Smooth muscle cell (in vitro differentiated cells): Measurements from ENCODE around the gene CCDC68. TPM values are rescaled to one million over a fixed set of nuclear protein-coding genes. Genes with fewer than 3 reads are reported as not detected.

Source experiments
- DNase-seq: peaks from one replicate; lab custom pipeline; 2025; ENCODE audit not compliant: unreplicated experiment; lab: John Stamatoyannopoulos, UW
- H2AFZ ChIP-seq: fragments of 200-600 bp; sonication (generic); 2 replicates; pipeline ENCODE4 v1.6.0; 2016; ENCODE audit warnings: antibody characterized with exemption, low read depth, mild to moderate bottlenecking
- H3F3A ChIP-seq: fragments of 200-600 bp; sonication (generic); 2 replicates; pipeline ENCODE4 v1.6.0; 2017; ENCODE audit warnings: antibody characterized with exemption, low read depth
- H3K27ac ChIP-seq: fragments of 200-600 bp; sonication (generic); 2 replicates; pipeline ENCODE4 v1.5.1; 2016; ENCODE audit warnings: low read depth, mild to moderate bottlenecking
- H3K27me3 ChIP-seq: fragments of 200-600 bp; sonication (generic); 2 replicates; pipeline ENCODE4 v1.6.1; 2016; ENCODE audit warnings: low read depth, mild to moderate bottlenecking
- H3K36me3 ChIP-seq: fragments of 200-600 bp; sonication (generic); 2 replicates; pipeline ENCODE4 v1.5.1; 2016; ENCODE audit warnings: low read depth
- H3K4me1 ChIP-seq: fragments of 200-600 bp; sonication (generic); 2 replicates; pipeline ENCODE4 v1.5.1; 2016; ENCODE audit warnings: low read depth
- H3K4me2 ChIP-seq: fragments of 200-600 bp; sonication (generic); 2 replicates; pipeline ENCODE4 v1.6.0; 2016; ENCODE audit warnings: mild to moderate bottlenecking
- H3K4me3 ChIP-seq: fragments of 200-600 bp; sonication (generic); 2 replicates; pipeline ENCODE4 v1.5.1; 2016; ENCODE audit warnings: mild to moderate bottlenecking
- H3K79me2 ChIP-seq: fragments of 200-600 bp; sonication (generic); 2 replicates; pipeline ENCODE4 v1.6.0; 2016; ENCODE audit warnings: low read depth, mild to moderate bottlenecking
- H3K9ac ChIP-seq: fragments of 200-600 bp; sonication (generic); 2 replicates; pipeline ENCODE4 v1.6.0; 2016; ENCODE audit warnings: low read depth
- H3K9me3 ChIP-seq: fragments of 200-600 bp; sonication (generic); replicated peaks from 2 replicates; pipeline ENCODE4 v1.5.1; 2016; ENCODE audit warnings: low read depth
- H4K20me1 ChIP-seq: fragments of 200-600 bp; sonication (generic); 2 replicates; pipeline ENCODE4 v1.6.0; 2016; ENCODE audit warnings: low read depth
- CTCF ChIP-seq: fragments of 200-600 bp; sonication (generic); IDR thresholded peaks from 2 replicates; pipeline ENCODE4 v1.5.1; 2017; ENCODE audit warnings: borderline replicate concordance, mild to moderate bottlenecking, antibody characterized with exemption; ENCODE audit not compliant: insufficient read depth, poor library complexity, severe bottlenecking
- WGBS: methylation state at CpG from one replicate; pipeline ENCODE4 v1.1.7; 2016; ENCODE audit warnings: low lambda C conversion rate; 5-methylcytosine and 5-hydroxymethylcytosine counted together
- polyA plus RNA-seq: library from polyadenylated mRNA; unstranded; fragments of >200 nt; fragmentation: Nextera tagmentation; extraction: Ambion mirVana; gene quantifications from 2 replicates; pipeline ENCODE4 v1.2.1, GENCODE V29; 2016
- total RNA-seq: library from RNA; depleted of rRNA; stranded (reverse); fragments of >200 nt; gene quantifications from 2 replicates; pipeline ENCODE4 v1.2.3, GENCODE V29; 2014

Gene CCDC68
- total and polyA plus RNA-seq, 2 experiments from 2014 or later = 4.8 to 6.2 TPM

DNA sequence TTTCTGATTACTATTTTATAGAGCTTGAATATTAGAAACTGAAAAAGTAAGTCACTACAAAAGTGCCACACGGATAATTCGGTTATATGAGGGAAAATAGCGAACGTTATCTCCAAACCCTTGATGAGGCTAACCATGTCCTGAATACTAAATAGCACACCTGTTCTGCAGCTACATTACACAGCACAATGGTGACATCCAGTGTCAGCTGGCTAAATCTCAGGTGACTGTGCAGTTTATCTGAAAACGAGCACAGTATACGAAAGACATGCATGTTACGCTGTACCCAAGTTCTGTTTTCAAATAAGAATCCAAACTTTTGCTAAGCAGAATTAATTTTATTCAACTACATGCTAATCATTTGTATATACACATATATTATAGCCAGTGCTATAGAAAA lies 9.0 kb downstream of the CCDC68 start:
- no peaks in the 10 kb centered on the region for H3K4me1 ChIP-seq
- no peak overlapping the region for H3K9ac ChIP-seq
- no peak overlapping the region for H3K4me2 ChIP-seq
- TF ChIP-seq CTCF = no peak
- no peak overlapping the region for H3K27ac ChIP-seq
- H3K4me3 ChIP-seq = no peak overlapping the region
- H3K79me2 ChIP-seq = no peaks in the 10 kb centered on the region
- H3K36me3 ChIP-seq = no peaks in the 10 kb centered on the region
- no peaks in the 10 kb centered on the region for H4K20me1 ChIP-seq
- H3K9me3 ChIP-seq = no peaks in the 10 kb centered on the region
- no peak overlapping the region for H2AFZ ChIP-seq
- WGBS = 95% methylated on average over 7 of the region's 7 CpGs
- no peaks in the 10 kb centered on the region for H3F3A ChIP-seq
- no peaks in the 10 kb centered on the region for H3K27me3 ChIP-seq
- no peak for DNase-seq

DNA sequence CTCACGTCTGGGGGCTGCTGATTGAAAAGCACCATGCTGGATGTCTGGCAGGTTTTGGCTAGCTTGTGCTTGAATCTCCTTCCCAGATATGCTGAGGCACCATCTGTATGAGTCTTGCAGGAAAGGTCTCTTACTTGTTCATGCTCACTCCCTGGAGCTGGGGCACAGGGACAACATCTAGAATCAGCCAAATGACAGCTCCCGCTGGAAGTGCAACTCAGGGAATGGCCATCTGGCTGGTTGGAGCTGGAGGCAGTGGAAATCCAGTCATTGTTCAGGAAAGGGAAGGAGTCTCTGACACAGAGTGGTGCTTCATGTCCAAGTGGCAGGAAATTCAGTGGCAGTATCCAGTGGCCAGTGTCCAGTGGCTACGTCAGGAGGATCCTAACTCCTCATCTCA lies 9.7 kb downstream of the CCDC68 start:
- no peak overlapping the region for H3K27ac ChIP-seq
- H3K4me2 ChIP-seq = no peak overlapping the region
- TF ChIP-seq CTCF = no peak
- no peak overlapping the region for H3K9ac ChIP-seq
- H4K20me1 ChIP-seq = no peaks in the 10 kb centered on the region
- no peaks in the 10 kb centered on the region for H3K27me3 ChIP-seq
- no peak for DNase-seq
- no peaks in the 10 kb centered on the region for H3K4me1 ChIP-seq
- WGBS = 86% methylated on average over 3 of the region's 3 CpGs
- no peaks in the 10 kb centered on the region for H3K36me3 ChIP-seq
- H3K4me3 ChIP-seq = no peak overlapping the region
- no peaks in the 10 kb centered on the region for H3K9me3 ChIP-seq
- H3K79me2 ChIP-seq = no peaks in the 10 kb centered on the region
- no peak overlapping the region for H2AFZ ChIP-seq
- H3F3A ChIP-seq = no peaks in the 10 kb centered on the region

DNA sequence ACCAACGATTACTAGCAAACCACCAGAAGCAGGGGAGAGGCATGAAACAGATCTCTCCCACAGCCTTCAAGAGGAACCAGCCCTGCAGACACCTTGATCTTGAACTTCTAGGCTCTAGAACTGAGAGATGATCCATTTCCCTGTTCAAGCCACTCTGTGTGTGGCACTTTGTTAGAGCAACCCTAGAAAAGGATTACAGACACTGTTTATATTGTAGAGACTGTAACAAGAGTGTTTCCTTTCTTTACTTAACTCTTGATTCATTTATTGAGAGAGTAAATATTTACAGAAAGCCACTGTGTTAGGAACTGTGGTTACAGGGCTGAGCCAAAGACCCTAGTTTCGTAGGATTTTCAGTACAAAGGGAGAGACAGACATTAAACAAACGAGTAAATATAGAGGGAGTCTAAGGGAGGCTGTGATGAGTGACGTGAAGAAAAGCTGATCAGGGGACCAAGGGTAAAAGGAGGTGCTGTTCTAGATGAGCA lies 10.9 kb downstream of the CCDC68 start:
- WGBS = 75% methylated on average over 4 of the region's 4 CpGs
- no peak overlapping the region for H3K4me2 ChIP-seq
- H3K4me1 ChIP-seq = no peaks in the 10 kb centered on the region
- no peak for DNase-seq
- no peak overlapping the region for H3K4me3 ChIP-seq
- H4K20me1 ChIP-seq = no peaks in the 10 kb centered on the region
- H3K36me3 ChIP-seq = no peaks in the 10 kb centered on the region
- no peak overlapping the region for H3K9ac ChIP-seq
- H3F3A ChIP-seq = no peaks in the 10 kb centered on the region
- no peaks in the 10 kb centered on the region for H3K9me3 ChIP-seq
- H3K27ac ChIP-seq = no peak overlapping the region
- H3K79me2 ChIP-seq = no peaks in the 10 kb centered on the region
- H3K27me3 ChIP-seq = no peaks in the 10 kb centered on the region
- no peak for TF ChIP-seq CTCF
- no peak overlapping the region for H2AFZ ChIP-seq

GRCh38 chr18:54947091-54947490 lies 12.2 kb downstream of the CCDC68 start:
- Histone ChIP-seq H3K4me3 (no peak overlapping the region), H3F3A (no peaks in the 10 kb centered on the region), H3K36me3 (no peaks in the 10 kb centered on the region), H3K4me1 (no peaks in the 10 kb centered on the region), H3K27me3 (no peaks in the 10 kb centered on the region), H4K20me1 (no peaks in the 10 kb centered on the region), H3K9me3 (no peaks in the 10 kb centered on the region), H3K9ac (no peak overlapping the region), H2AFZ (peak overlapping the region; percentile 80), H3K27ac (no peak overlapping the region), H3K4me2 (no peak overlapping the region), H3K79me2 (no peaks in the 10 kb centered on the region)
- no peak for TF ChIP-seq CTCF
- DNase-seq = no peak
- WGBS = 90% methylated on average over 1 of the region's 1 CpG
